Activated naive CD4-positive, alpha-beta T cell treated with Interleukin-2 at 50 U/mL for 16 hours (primary cell): ENCODE measurements around the gene KLF6.
A peak's percentile ranks its signal among the peaks of the same experiment; 100 is the strongest.

Experiments used
- DNase-seq: peaks from one replicate; pipeline ENCODE4 v3.0.0-alpha.2; 2020

Gene KLF6

GRCh38 chr10:3786295-3787015 lies 1.4 kb upstream of the KLF6 start:
- DNase-seq: peak; percentile 53

- DNase-seq: peak; percentile 45
These were observed 852 bp upstream of the KLF6 start for GRCh38 chr10:3785851-3786271.

GRCh38 chr10:3785251-3785850 lies 342 bp upstream of the KLF6 start:
- peak; percentile 99 for DNase-seq

GRCh38 chr10:3783682-3784432 lies 1.2 kb downstream of the KLF6 start:
- peak; percentile 42 for DNase-seq

- DNase-seq: peak; percentile 80
These were observed 1.7 kb downstream of the KLF6 start for GRCh38 chr10:3783316-3783681.

GRCh38 chr10:3782451-3783315 lies 2.3 kb downstream of the KLF6 start:
- peak; percentile 69 for DNase-seq

- peak; percentile 52 for DNase-seq
These were observed 2.9 kb downstream of the KLF6 start for GRCh38 chr10:3782146-3782450.

- DNase-seq: peak; percentile 69
These were observed 3.4 kb downstream of the KLF6 start for GRCh38 chr10:3781468-3782145.

- peak; percentile 36 for DNase-seq
These were observed 4.1 kb downstream of the KLF6 start for GRCh38 chr10:3780771-3781467.

- peak; percentile 29 for DNase-seq
These were observed 4.8 kb downstream of the KLF6 start for GRCh38 chr10:3780021-3780770.

GRCh38 chr10:3779158-3779741 lies 5.8 kb downstream of the KLF6 start:
- DNase-seq: no peak

GRCh38 chr10:3778692-3779157 lies 6.3 kb downstream of the KLF6 start:
- DNase-seq: no peak

GRCh38 chr10:3777981-3778691 lies 6.9 kb downstream of the KLF6 start:
- no peak for DNase-seq

GRCh38 chr10:3776796-3777571 lies 8.0 kb downstream of the KLF6 start:
- DNase-seq: peak; percentile 59

- peak; percentile 37 for DNase-seq
These were observed 9.1 kb downstream of the KLF6 start for GRCh38 chr10:3775696-3776551.

GRCh38 chr10:3774814-3775695 lies 10.0 kb downstream of the KLF6 start:
- DNase-seq: peak; percentile 33
